Measurements from ENCODE around the gene SEZ6. TPM values are rescaled to one million over a fixed set of nuclear protein-coding genes. Genes with fewer than 3 reads are reported as not detected.

Gene SEZ6
- total RNA-seq, 1 experiment from 2014 or later, result not detected

DNA sequence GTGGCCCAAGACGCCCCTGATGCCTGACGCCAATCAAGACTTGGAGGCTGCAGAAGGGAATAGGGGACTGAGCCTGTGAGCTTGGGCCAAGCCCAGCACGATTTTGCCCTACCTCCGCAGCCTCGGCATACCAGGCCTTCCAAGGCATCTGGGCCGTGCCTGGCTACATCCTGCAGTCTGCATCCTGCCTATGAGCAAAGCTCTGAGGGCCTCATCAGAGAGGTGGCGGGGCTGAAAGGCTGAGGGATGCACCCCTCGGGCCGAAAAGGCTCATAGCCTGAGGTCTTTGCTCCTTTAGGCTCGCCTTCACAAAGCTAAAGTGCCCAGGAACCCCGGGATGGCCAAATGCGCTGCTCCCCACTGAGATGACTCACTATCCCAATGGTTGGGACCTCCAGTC, 2.5 kb downstream of the SEZ6 start:
- TF ChIP-seq EZH2 (IDR thresholded peaks at IDR 0.05; ENCODE audit: low read depth), result no peak
- TF ChIP-seq, protein P1, sequence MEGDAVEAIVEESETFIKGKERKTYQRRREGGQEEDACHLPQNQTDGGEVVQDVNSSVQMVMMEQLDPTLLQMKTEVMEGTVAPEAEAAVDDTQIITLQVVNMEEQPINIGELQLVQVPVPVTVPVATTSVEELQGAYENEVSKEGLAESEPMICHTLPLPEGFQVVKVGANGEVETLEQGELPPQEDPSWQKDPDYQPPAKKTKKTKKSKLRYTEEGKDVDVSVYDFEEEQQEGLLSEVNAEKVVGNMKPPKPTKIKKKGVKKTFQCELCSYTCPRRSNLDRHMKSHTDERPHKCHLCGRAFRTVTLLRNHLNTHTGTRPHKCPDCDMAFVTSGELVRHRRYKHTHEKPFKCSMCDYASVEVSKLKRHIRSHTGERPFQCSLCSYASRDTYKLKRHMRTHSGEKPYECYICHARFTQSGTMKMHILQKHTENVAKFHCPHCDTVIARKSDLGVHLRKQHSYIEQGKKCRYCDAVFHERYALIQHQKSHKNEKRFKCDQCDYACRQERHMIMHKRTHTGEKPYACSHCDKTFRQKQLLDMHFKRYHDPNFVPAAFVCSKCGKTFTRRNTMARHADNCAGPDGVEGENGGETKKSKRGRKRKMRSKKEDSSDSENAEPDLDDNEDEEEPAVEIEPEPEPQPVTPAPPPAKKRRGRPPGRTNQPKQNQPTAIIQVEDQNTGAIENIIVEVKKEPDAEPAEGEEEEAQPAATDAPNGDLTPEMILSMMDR (conservative IDR thresholded peaks at IDR 0.05), result no peak
- Histone ChIP-seq H3K9me3 (ENCODE audit: insufficient read depth, low read depth) (no peaks in the 10 kb centered on the region), H3F3A (ENCODE audit: insufficient read depth, low read depth) (no peaks in the 10 kb centered on the region), H2AFZ (no peak overlapping the region), H3K4me2 (no peak overlapping the region), H3K9me2 (ENCODE audit: insufficient read depth) (no peaks in the 10 kb centered on the region), H3K79me2 (ENCODE audit: low read depth) (no peaks in the 10 kb centered on the region), H3K36me3 (ENCODE audit: low read depth) (no peaks in the 10 kb centered on the region), H3K27ac (no peak overlapping the region), H4K20me1 (ENCODE audit: insufficient read depth) (no peaks in the 10 kb centered on the region), H3K27me3 (ENCODE audit: insufficient read depth, low read depth) (peaks cover 75% of the 10 kb centered on the region), H3K4me1 (replicated peaks; ENCODE audit: insufficient read depth) (no peaks in the 10 kb centered on the region; the same call in 1 of the 2 replicates), H3K4me3 (no peak overlapping the region)
- intact Hi-C loops (cut with micrococcal nuclease; ENCODE audit: unreplicated experiment), result no loop called here
- DNase-seq, result no peak
- BruUV-seq (replicated peaks), result no TSS peak
- CTCF ChIA-PET, result no interaction called here
- POLR2A ChIA-PET (ENCODE audit: unreplicated experiment), result interaction anchor here (0.7 kb wide), 1 partner anchor 52 kb away, joined by 8 read pairs; the partner anchor contains the start of gene PHF12

DNA sequence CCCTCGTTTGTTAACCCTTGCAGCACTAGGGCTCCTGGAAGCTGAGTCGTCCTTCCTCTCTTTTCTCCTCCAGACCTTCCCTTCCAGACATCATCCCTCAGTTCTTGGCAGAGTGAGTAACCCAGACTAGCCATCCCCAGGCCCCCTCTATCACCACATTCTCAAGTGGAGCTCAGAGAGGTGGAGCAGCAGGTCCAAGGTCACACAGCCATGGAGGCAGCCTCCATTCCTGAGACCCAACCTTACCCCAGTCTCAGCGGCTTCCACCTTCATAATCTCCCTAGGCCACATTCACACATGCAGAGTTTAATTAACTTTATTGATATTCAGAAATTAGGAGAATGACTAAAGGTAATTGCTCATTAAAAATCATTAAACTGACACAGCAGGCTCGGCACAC, 3.0 kb downstream of the SEZ6 start:
- Histone ChIP-seq H3K27ac (no peak overlapping the region), H3F3A (ENCODE audit: insufficient read depth, low read depth) (no peaks in the 10 kb centered on the region), H3K27me3 (ENCODE audit: insufficient read depth, low read depth) (peaks cover 78% of the 10 kb centered on the region), H4K20me1 (ENCODE audit: insufficient read depth) (no peaks in the 10 kb centered on the region), H3K9me2 (ENCODE audit: insufficient read depth) (no peaks in the 10 kb centered on the region), H2AFZ (no peak overlapping the region), H3K36me3 (ENCODE audit: low read depth) (no peaks in the 10 kb centered on the region), H3K4me3 (no peak overlapping the region), H3K79me2 (ENCODE audit: low read depth) (no peaks in the 10 kb centered on the region), H3K9me3 (ENCODE audit: insufficient read depth, low read depth) (no peaks in the 10 kb centered on the region), H3K4me2 (no peak overlapping the region), H3K4me1 (replicated peaks; ENCODE audit: insufficient read depth) (no peaks in the 10 kb centered on the region; the same call in 1 of the 2 replicates)
- POLR2A ChIA-PET (ENCODE audit: unreplicated experiment), result interaction anchor here (0.7 kb wide), 1 partner anchor 52 kb away, joined by 8 read pairs; the partner anchor contains the start of gene PHF12
- no peak for DNase-seq
- no TSS peak for BruUV-seq (replicated peaks)
- CTCF ChIA-PET, result no interaction called here
- intact Hi-C loops (cut with micrococcal nuclease; ENCODE audit: unreplicated experiment), result no loop called here
- TF ChIP-seq, protein P1 (conservative IDR thresholded peaks at IDR 0.05), result no peak
- TF ChIP-seq EZH2 (IDR thresholded peaks at IDR 0.05; ENCODE audit: low read depth), result no peak

DNA sequence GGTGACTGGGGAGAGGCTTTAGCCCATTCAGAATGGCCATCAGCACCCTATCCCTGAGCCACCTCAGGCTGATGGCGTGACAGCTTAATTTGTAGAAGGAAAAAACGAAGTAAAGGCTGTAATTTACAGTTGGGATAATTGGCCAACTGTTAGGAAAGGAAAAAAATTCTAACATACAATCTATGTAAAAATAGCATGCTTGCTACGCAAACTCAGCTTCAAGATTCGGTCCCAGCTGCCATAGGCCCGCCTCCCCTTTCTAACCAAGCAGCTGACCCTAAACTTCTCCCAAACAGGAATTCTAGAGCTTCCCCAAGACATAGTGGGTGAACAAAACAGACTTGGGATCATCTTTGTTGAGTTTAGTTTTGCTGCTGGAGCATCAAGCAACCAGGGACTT, 4.9 kb downstream of the SEZ6 start:
- POLR2A ChIA-PET (ENCODE audit: unreplicated experiment), result interaction anchor here (0.7 kb wide), 1 partner anchor 19 kb away, joined by 3 read pairs; no protein-coding TSS in a partner anchor
- no peak overlapping the region for H3K4me3 ChIP-seq
- intact Hi-C loops (cut with micrococcal nuclease; ENCODE audit: unreplicated experiment), result no loop called here
- DNase-seq, result no peak
- CTCF ChIA-PET, result no interaction called here
- no peak for TF ChIP-seq EZH2 (IDR thresholded peaks at IDR 0.05; ENCODE audit: low read depth)
- TF ChIP-seq, protein P1 (conservative IDR thresholded peaks at IDR 0.05), result no peak
- no peaks in the 10 kb centered on the region for H3K79me2 ChIP-seq (ENCODE audit: low read depth)
- H3F3A ChIP-seq (ENCODE audit: insufficient read depth, low read depth), result no peaks in the 10 kb centered on the region
- H4K20me1 ChIP-seq (ENCODE audit: insufficient read depth), result no peaks in the 10 kb centered on the region
- H3K27me3 ChIP-seq (ENCODE audit: insufficient read depth, low read depth), result peaks cover 85% of the 10 kb centered on the region
- H3K4me1 ChIP-seq (replicated peaks; ENCODE audit: insufficient read depth), result 0 out of 2 replicates have a peak, but pooled peaks cover 4% of the 10 kb centered on the region
- H3K9me2 ChIP-seq (ENCODE audit: insufficient read depth), result no peaks in the 10 kb centered on the region
- H3K36me3 ChIP-seq (ENCODE audit: low read depth), result no peaks in the 10 kb centered on the region
- no peaks in the 10 kb centered on the region for H3K9me3 ChIP-seq (ENCODE audit: insufficient read depth, low read depth)
- H3K27ac ChIP-seq, result no peak overlapping the region
- no peak overlapping the region for H2AFZ ChIP-seq
- no TSS peak for BruUV-seq (replicated peaks)
- no peak overlapping the region for H3K4me2 ChIP-seq

All from PC-9 (cell line).